SK-N-SH (cell line): ENCODE data around the gene KLF3. TPM values are rescaled to one million over a fixed set of nuclear protein-coding genes. Genes with fewer than 3 reads are reported as not detected.

Experiments
- CTCF ChIA-PET: fragments of 300-600, 350-600 bp; formaldehyde crosslinking; extraction: SDS; loops from one replicate; lab custom pipeline; 2021; lab: Yijun Ruan, JAX
- POLR2A ChIA-PET: fragments of 350-600 bp; sonication (Branson Sonifier 250); formaldehyde crosslinking; extraction: SDS; loops from one replicate; lab custom pipeline; 2020; ENCODE audit warnings: antibody characterized with exemption, inconsistent platforms; lab: Yijun Ruan, JAX
- DNase-seq: peaks from one replicate; pipeline ENCODE4 v3.0.0; 2012
- H2AFZ ChIP-seq: fragments of 200-600 bp; sonication (generic); 2 replicates; pipeline ENCODE4 v1.8.1; 2016; ENCODE audit warnings: antibody characterized with exemption, mild to moderate bottlenecking, low read depth
- H3F3A ChIP-seq: fragments of 200-600 bp; sonication (generic); replicated peaks from 2 replicates; pipeline ENCODE3; 2016; ENCODE audit warnings: antibody characterized with exemption, mild to moderate bottlenecking; ENCODE audit not compliant: insufficient read depth
- H3K27ac ChIP-seq, 2 experiments: fragments of 200-500 bp in 1 of 2; fragments of 200-600 bp in 1 of 2; sonication (Bioruptor generic) in 1 of 2; sonication (generic), shearing (Covaris generic) in 1 of 2; 2 replicates each; pipeline versions ENCODE4 v1.5.1 to v1.6.1; 2014 to 2016; ENCODE audit warnings: low read depth in 2 of 2, inconsistent platforms in 1 of 2, low read length in 1 of 2, mild to moderate bottlenecking in 1 of 2, mixed read lengths in 1 of 2
- H3K27me3 ChIP-seq: fragments of 200-600 bp; sonication (generic), shearing (Covaris generic); 2 replicates; pipeline ENCODE4 v1.6.1; 2016; ENCODE audit warnings: mixed run types; ENCODE audit not compliant: insufficient read depth
- H3K36me3 ChIP-seq, 2 experiments: fragments of 200-500 bp in 1 of 2; fragments of 200-600 bp in 1 of 2; sonication (Bioruptor generic) in 1 of 2; sonication (generic) in 1 of 2; replicated peaks in 1 of 2; 2 replicates each; pipeline versions ENCODE3 to v1.5.1; 2014 to 2016; ENCODE audit warnings: low read length in 1 of 2, mild to moderate bottlenecking in 1 of 2; ENCODE audit not compliant: insufficient read depth in 2 of 2, control insufficient read depth in 1 of 2
- H3K4me1 ChIP-seq, 2 experiments: fragments of 200-500 bp in 1 of 2; fragments of 200-600 bp in 1 of 2; sonication (Bioruptor generic) in 1 of 2; sonication (generic), shearing (Covaris generic) in 1 of 2; 2 replicates each; pipeline versions ENCODE4 v1.5.1 to v1.6.1; 2014 to 2016; ENCODE audit warnings: low read depth in 1 of 2, low read length in 1 of 2, mixed run types in 1 of 2; ENCODE audit not compliant: insufficient read depth in 2 of 2, control insufficient read depth in 1 of 2
- H3K4me2 ChIP-seq: fragments of 200-600 bp; sonication (generic), shearing (Covaris generic); 2 replicates; pipeline ENCODE4 v1.6.1; 2017; ENCODE audit warnings: mixed run types
- H3K4me3 ChIP-seq, 2 experiments: fragments of 200-500 bp in 1 of 2; fragments of 200-600 bp in 1 of 2; sonication (Bioruptor generic) in 1 of 2; sonication (generic), shearing (Covaris generic) in 1 of 2; 2 replicates each; pipeline versions ENCODE4 v1.5.1 to v1.8.1; 2014 to 2016; ENCODE audit warnings: low read depth in 2 of 2, inconsistent platforms in 1 of 2, low read length in 1 of 2, mild to moderate bottlenecking in 1 of 2, mixed read lengths in 1 of 2, moderate library complexity in 1 of 2
- H3K79me2 ChIP-seq: fragments of 200-600 bp; sonication (generic); 2 replicates; pipeline ENCODE4 v1.8.1; 2017; ENCODE audit warnings: mild to moderate bottlenecking; ENCODE audit not compliant: insufficient read depth
- H3K9ac ChIP-seq: fragments of 200-600 bp; sonication (generic); 2 replicates; pipeline ENCODE4 v1.6.1; 2017; ENCODE audit warnings: mixed run types
- H3K9me2 ChIP-seq: fragments of 200-600 bp; sonication (generic); 2 replicates; pipeline ENCODE4 v1.6.1; 2017; ENCODE audit warnings: mixed run types
- H3K9me3 ChIP-seq: fragments of 200-600 bp; sonication (generic); 2 replicates; pipeline ENCODE4 v1.6.1; 2017; ENCODE audit warnings: mixed run types, mild to moderate bottlenecking, moderate library complexity
- H4K20me1 ChIP-seq: fragments of 200-600 bp; sonication (generic); 2 replicates; pipeline ENCODE4 v1.6.1; 2017; ENCODE audit warnings: mild to moderate bottlenecking, mixed run types; ENCODE audit not compliant: insufficient read depth
- CTCF ChIP-seq: fragments of 200-600 bp; sonication (generic); IDR thresholded peaks from 2 replicates; pipeline ENCODE4 v1.6.1; 2017; ENCODE audit warnings: antibody characterized with exemption, mild to moderate bottlenecking, moderate library complexity
- ELF1 ChIP-seq: IDR thresholded peaks from 2 replicates; pipeline ENCODE4 v1.4.0; 2012
- EP300 ChIP-seq, 2 experiments: IDR thresholded peaks; 2 replicates each; pipeline versions ENCODE4 v1.4.0 to v1.6.1; 2012; ENCODE audit warnings: borderline replicate concordance in 1 of 2, low read depth in 1 of 2, low read length in 1 of 2
- EZH2phosphoT487 ChIP-seq: fragments of 200-600 bp; sonication (generic); IDR thresholded peaks from 2 replicates; pipeline ENCODE4 v1.6.1; 2017; ENCODE audit warnings: low read depth, mixed run types, mild to moderate bottlenecking, antibody characterized with exemption, moderate library complexity, borderline replicate concordance
- FOXJ3 ChIP-seq: sonication (generic); formaldehyde crosslinking; IDR thresholded peaks from 2 replicates; pipeline ENCODE4 v1.5.1; 2020; ENCODE audit warnings: mild to moderate bottlenecking, missing genetic modification reagents
- GABPA ChIP-seq: IDR thresholded peaks from 2 replicates; pipeline ENCODE4 v1.4.0; 2012; ENCODE audit warnings: low read depth, mild to moderate bottlenecking
- IRF3 ChIP-seq: fragments of 150-350 bp; IDR thresholded peaks from 2 replicates; pipeline ENCODE4 v1.6.1; 2016; ENCODE audit warnings: mild to moderate bottlenecking, low read depth, low read length
- JUND ChIP-seq: IDR thresholded peaks from 2 replicates; pipeline ENCODE4 v1.4.0; 2012
- MXI1 ChIP-seq: IDR thresholded peaks from 2 replicates; pipeline ENCODE4 v1.6.1; 2012; ENCODE audit warnings: mild to moderate bottlenecking, low read depth, low read length, improper control_type of control experiment
- NRF1 ChIP-seq: IDR thresholded peaks from 2 replicates; pipeline ENCODE4 v1.6.1; 2012; ENCODE audit warnings: low read depth, mild to moderate bottlenecking, low read length
- POLR2AphosphoS5 ChIP-seq: IDR thresholded peaks from 2 replicates; pipeline ENCODE4 v1.6.1; 2012; ENCODE audit warnings: low read depth, low read length
- RCOR1 ChIP-seq: fragments of 150-350 bp; IDR thresholded peaks from 2 replicates; pipeline ENCODE4 v1.6.1; 2017; ENCODE audit warnings: antibody characterized with exemption, low read length
- RXRA ChIP-seq: IDR thresholded peaks from 2 replicates; pipeline ENCODE4 v1.4.0; 2012; ENCODE audit warnings: low read depth, mild to moderate bottlenecking, borderline replicate concordance
- SMC3 ChIP-seq: IDR thresholded peaks from 2 replicates; pipeline ENCODE4 v1.6.1; 2012; ENCODE audit warnings: low read depth, low read length, improper control_type of control experiment
- YY1 ChIP-seq: IDR thresholded peaks from 2 replicates; pipeline ENCODE4 v1.4.0; 2012; ENCODE audit warnings: low read depth, mild to moderate bottlenecking
- WGBS: methylation state at CpG from one replicate; pipeline ENCODE4 v1.1.6; 2017; ENCODE audit warnings: low lambda C conversion rate; 5-methylcytosine and 5-hydroxymethylcytosine counted together
- polyA plus RNA-seq, 3 experiments: library from polyadenylated mRNA; depleted of rRNA; stranded (reverse); fragments of >200 nt; gene quantifications; 2 replicates each; pipeline ENCODE4 v1.2.3, GENCODE V29; 2012

Gene KLF3
- polyA plus RNA-seq, 1 of the 3 experiments (the other 2 are of a cell fraction), result 8.2 TPM

GRCh38 chr4:38734911-38735310 lies 70.9 kb downstream of the KLF3 start (continued):
- TF ChIP-seq POLR2AphosphoS5 (no peak), EP300 (IDR thresholded peaks at IDR 0.05; ENCODE audit: borderline replicate concordance in 1 of 2, low read depth in 1 of 2, low read length in 1 of 2) (no peak), NRF1 (no peak), RXRA (no peak), EZH2phosphoT487 (no peak), MXI1 (no peak), FOXJ3 (CRISPR knock-in tag) (no peak), CTCF (no peak), ELF1 (no peak), IRF3 (no peak), YY1 (no peak)

- CTCF ChIA-PET, result interaction anchor here (2.9 kb wide), 1 partner anchor 556 kb away, joined by 23 read pairs; no protein-coding TSS in a partner anchor
- 41% methylated on average over 3 of the region's 3 CpGs for WGBS
- H3K4me1 ChIP-seq, result no peaks in the 10 kb centered on the region
Measured at GRCh38 chr4:38735870-38736269, 71.9 kb downstream of the KLF3 start.

More at GRCh38 chr4:38735870-38736269, 71.9 kb downstream of the KLF3 start:
- Histone ChIP-seq H3K9me2 (no peaks in the 10 kb centered on the region), H3K4me3 (no peak overlapping the region), H3K4me2 (no peak overlapping the region), H3K36me3 (no peaks in the 10 kb centered on the region), H4K20me1 (no peaks in the 10 kb centered on the region), H2AFZ (no peak overlapping the region), H3K9me3 (no peaks in the 10 kb centered on the region)
- no peak for DNase-seq
- TF ChIP-seq YY1 (no peak), GABPA (no peak), POLR2AphosphoS5 (no peak), SMC3 (no peak), JUND (no peak), EZH2phosphoT487 (no peak), RCOR1 (no peak)
- TF ChIP-seq, all 33 proteins: peak for 0
- Histone ChIP-seq H3K27me3 (no peaks in the 10 kb centered on the region), H3K9ac (no peak overlapping the region), H3K79me2 (no peaks in the 10 kb centered on the region), H3K27ac (no peak overlapping the region), H3F3A (no peaks in the 10 kb centered on the region)
- POLR2A ChIA-PET, result no interaction called here
